HepG2 (cell line): ENCODE results near the gene ODC1. TPM values are rescaled to one million over a fixed set of nuclear protein-coding genes. Genes with fewer than 3 reads are reported as not detected.

Experiments used
- ARNTL ChIP-seq: sonication (generic); formaldehyde crosslinking; IDR thresholded peaks from 2 replicates; pipeline ENCODE4 v1.4.0; 2020; ENCODE audit warnings: mild to moderate bottlenecking, missing genetic modification reagents
- BCL3 ChIP-seq: sonication (generic); formaldehyde crosslinking; IDR thresholded peaks from 2 replicates; pipeline ENCODE4 v1.5.1; 2020; ENCODE audit warnings: mild to moderate bottlenecking, missing genetic modification reagents, moderate library complexity
- FOXJ3 ChIP-seq: sonication (generic); formaldehyde crosslinking; IDR thresholded peaks from 2 replicates; pipeline ENCODE4 v1.4.0; 2020; ENCODE audit warnings: missing genetic modification reagents, mild to moderate bottlenecking, borderline replicate concordance
- NKX3-1 ChIP-seq: sonication (generic); formaldehyde crosslinking; IDR thresholded peaks from 2 replicates; pipeline ENCODE4 v1.5.0; 2020; ENCODE audit warnings: missing genetic modification reagents
- RXRA ChIP-seq: sonication (generic); formaldehyde crosslinking; IDR thresholded peaks from 2 replicates; pipeline ENCODE4 v1.5.1; 2020; ENCODE audit warnings: missing genetic modification reagents
- SALL2 ChIP-seq: sonication (generic); formaldehyde crosslinking; IDR thresholded peaks from 2 replicates; pipeline ENCODE4 v1.8.1; 2023; ENCODE audit warnings: mild to moderate bottlenecking, missing genetic modification reagents, inconsistent platforms
- SOX13 ChIP-seq, 3 experiments: fragments of 450-650 bp in 1 of 3; sonication (generic) in 1 of 3; formaldehyde crosslinking in 1 of 3; IDR thresholded peaks in 2 of 3; conservative IDR thresholded peaks in 1 of 3; 2 replicates each; pipeline versions ENCODE4 v1.5.0 to v1.6.1; 2016 to 2020; ENCODE audit warnings: antibody characterized with exemption in 1 of 3, mild to moderate bottlenecking in 1 of 3, missing compliant biosample characterization in 1 of 3, missing genetic modification reagents in 1 of 3, moderate library complexity in 1 of 3
- SRSF1 ChIP-seq: fragments of 200-400 bp; formaldehyde crosslinking; optimal IDR thresholded peaks from 2 replicates; pipeline ENCODE3; 2017; ENCODE audit warnings: mild to moderate bottlenecking, low read depth, low read length, moderate library complexity
- TEAD2 ChIP-seq: sonication (generic); formaldehyde crosslinking; IDR thresholded peaks from 2 replicates; pipeline ENCODE4 v1.9.0; 2021; ENCODE audit warnings: missing genetic modification reagents
- TMF1 ChIP-seq: sonication (generic); formaldehyde crosslinking; IDR thresholded peaks from 2 replicates; pipeline ENCODE4 v1.8.1; 2022; ENCODE audit warnings: low read depth, missing genetic modification reagents
- XRCC5 ChIP-seq: fragments of 200-400 bp; formaldehyde crosslinking; optimal IDR thresholded peaks from 2 replicates; pipeline ENCODE3; 2017; ENCODE audit warnings: mild to moderate bottlenecking, low read length
- ZFP37 ChIP-seq: sonication (generic); formaldehyde crosslinking; IDR thresholded peaks from 2 replicates; pipeline ENCODE4 v1.4.0; 2020; ENCODE audit warnings: missing genetic modification reagents, borderline replicate concordance
- ZFY ChIP-seq: sonication (generic); formaldehyde crosslinking; IDR thresholded peaks from 2 replicates; pipeline ENCODE4 v1.4.0; 2020; ENCODE audit warnings: missing genetic modification reagents
- ZNF256 ChIP-seq: sonication (generic); formaldehyde crosslinking; conservative IDR thresholded peaks from 2 replicates; pipeline ENCODE4 v1.4.0; 2020; ENCODE audit warnings: missing genetic modification reagents
- ZNF589 ChIP-seq: sonication (generic); formaldehyde crosslinking; conservative IDR thresholded peaks from 2 replicates; pipeline ENCODE4 v1.8.0; 2022; ENCODE audit warnings: mild to moderate bottlenecking, moderate library complexity, missing genetic modification reagents
- ZNF670 ChIP-seq: sonication (generic); formaldehyde crosslinking; IDR thresholded peaks from 2 replicates; pipeline ENCODE4 v1.8.0; 2022; ENCODE audit warnings: mild to moderate bottlenecking, missing genetic modification reagents, borderline replicate concordance
- ZNF749 ChIP-seq: sonication (generic); formaldehyde crosslinking; IDR thresholded peaks from 2 replicates; pipeline ENCODE4 v1.8.0; 2022; ENCODE audit warnings: mild to moderate bottlenecking, missing genetic modification reagents, moderate library complexity, borderline replicate concordance
- polyA plus RNA-seq, 8 experiments: library from polyadenylated mRNA; depleted of rRNA in 3 of 8; stranded (reverse) in 7 of 8; unstranded in 1 of 8; fragments of >200 nt; fragmentation: Illumina TruSeq in 4 of 8; extraction: Trizol in 4 of 8; gene quantifications; 2 replicates each; pipeline versions ENCODE4 v1.2.1 to v1.2.3, GENCODE V29; 2011 to 2016; ENCODE audit warnings: low read depth in 4 of 8, missing spikeins in 1 of 8, mixed read lengths in 1 of 8; ENCODE audit not compliant: insufficient read depth in 1 of 8
- total RNA-seq, 5 experiments: library from RNA; depleted of rRNA; stranded (reverse); fragments of >200 nt; fragmentation: Illumina TruSeq; extraction: Trizol; gene quantifications; 2 replicates each; pipeline ENCODE4 v1.2.3, GENCODE V29; 2016; ENCODE audit warnings: low read depth in 1 of 5
- TF ChIP-seq, protein P1 (sequence below): sonication (generic); formaldehyde crosslinking; IDR thresholded peaks from 2 replicates; pipeline ENCODE4 v1.4.0; 2020; ENCODE audit warnings: low read depth, missing genetic modification reagents
- TF ChIP-seq, protein P2 (sequence below): sonication (generic); formaldehyde crosslinking; IDR thresholded peaks from 2 replicates; pipeline ENCODE4 v1.5.0; 2020; ENCODE audit warnings: mild to moderate bottlenecking, missing genetic modification reagents
- TF ChIP-seq, protein P3 (sequence below): sonication (generic); formaldehyde crosslinking; IDR thresholded peaks from 2 replicates; pipeline ENCODE4 v1.8.1; 2023; ENCODE audit warnings: missing genetic modification reagents, mild to moderate bottlenecking, borderline replicate concordance

Gene ODC1
- total and polyA plus RNA-seq, 2 of the 13 experiments (the other 11 are each of a cell fraction or from before 2014, with no cell fraction given), result 142 to 371 TPM

- TF ChIP-seq, protein P1, sequence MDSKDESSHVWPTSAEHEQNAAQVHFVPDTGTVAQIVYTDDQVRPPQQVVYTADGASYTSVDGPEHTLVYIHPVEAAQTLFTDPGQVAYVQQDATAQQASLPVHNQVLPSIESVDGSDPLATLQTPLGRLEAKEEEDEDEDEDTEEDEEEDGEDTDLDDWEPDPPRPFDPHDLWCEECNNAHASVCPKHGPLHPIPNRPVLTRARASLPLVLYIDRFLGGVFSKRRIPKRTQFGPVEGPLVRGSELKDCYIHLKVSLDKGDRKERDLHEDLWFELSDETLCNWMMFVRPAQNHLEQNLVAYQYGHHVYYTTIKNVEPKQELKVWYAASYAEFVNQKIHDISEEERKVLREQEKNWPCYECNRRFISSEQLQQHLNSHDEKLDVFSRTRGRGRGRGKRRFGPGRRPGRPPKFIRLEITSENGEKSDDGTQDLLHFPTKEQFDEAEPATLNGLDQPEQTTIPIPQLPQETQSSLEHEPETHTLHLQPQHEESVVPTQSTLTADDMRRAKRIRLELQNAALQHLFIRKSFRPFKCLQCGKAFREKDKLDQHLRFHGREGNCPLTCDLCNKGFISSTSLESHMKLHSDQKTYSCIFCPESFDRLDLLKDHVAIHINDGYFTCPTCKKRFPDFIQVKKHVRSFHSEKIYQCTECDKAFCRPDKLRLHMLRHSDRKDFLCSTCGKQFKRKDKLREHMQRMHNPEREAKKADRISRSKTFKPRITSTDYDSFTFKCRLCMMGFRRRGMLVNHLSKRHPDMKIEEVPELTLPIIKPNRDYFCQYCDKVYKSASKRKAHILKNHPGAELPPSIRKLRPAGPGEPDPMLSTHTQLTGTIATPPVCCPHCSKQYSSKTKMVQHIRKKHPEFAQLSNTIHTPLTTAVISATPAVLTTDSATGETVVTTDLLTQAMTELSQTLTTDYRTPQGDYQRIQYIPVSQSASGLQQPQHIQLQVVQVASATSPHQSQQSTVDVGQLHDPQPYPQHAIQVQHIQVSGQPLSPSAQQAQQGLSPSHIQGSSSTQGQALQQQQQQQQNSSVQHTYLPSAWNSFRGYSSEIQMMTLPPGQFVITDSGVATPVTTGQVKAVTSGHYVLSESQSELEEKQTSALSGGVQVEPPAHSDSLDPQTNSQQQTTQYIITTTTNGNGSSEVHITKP (CRISPR knock-in tag), result no peak
- peak; percentile 97 for TF ChIP-seq ZFY (CRISPR knock-in tag)
- TF ChIP-seq XRCC5, result peak; percentile 61
- no peak for TF ChIP-seq SRSF1
- TF ChIP-seq BCL3, result peak; percentile 99
- peak; percentile 60; the same call in 1 of the 2 replicates for TF ChIP-seq SOX13 (IDR thresholded peaks at IDR 0.05)
- TF ChIP-seq SOX13 (CRISPR knock-in tag; conservative IDR thresholded peaks at IDR 0.05 in 1 of 2, IDR thresholded peaks at IDR 0.05 in 1 of 2), result no peak; a peak in 1 of 4 replicates
- peak; percentile 91; the same call in 1 of the 2 replicates for TF ChIP-seq ARNTL (CRISPR knock-in tag)
- peak; percentile 98 for TF ChIP-seq SALL2 (CRISPR knock-in tag)
- peak; percentile 100 for TF ChIP-seq TMF1 (CRISPR knock-in tag)
- 0 out of 2 replicates have a peak, but pooled peaks have one; percentile 14 for TF ChIP-seq ZNF670 (CRISPR knock-in tag)
- TF ChIP-seq TEAD2 (CRISPR knock-in tag), result no peak
- TF ChIP-seq, protein P2, sequence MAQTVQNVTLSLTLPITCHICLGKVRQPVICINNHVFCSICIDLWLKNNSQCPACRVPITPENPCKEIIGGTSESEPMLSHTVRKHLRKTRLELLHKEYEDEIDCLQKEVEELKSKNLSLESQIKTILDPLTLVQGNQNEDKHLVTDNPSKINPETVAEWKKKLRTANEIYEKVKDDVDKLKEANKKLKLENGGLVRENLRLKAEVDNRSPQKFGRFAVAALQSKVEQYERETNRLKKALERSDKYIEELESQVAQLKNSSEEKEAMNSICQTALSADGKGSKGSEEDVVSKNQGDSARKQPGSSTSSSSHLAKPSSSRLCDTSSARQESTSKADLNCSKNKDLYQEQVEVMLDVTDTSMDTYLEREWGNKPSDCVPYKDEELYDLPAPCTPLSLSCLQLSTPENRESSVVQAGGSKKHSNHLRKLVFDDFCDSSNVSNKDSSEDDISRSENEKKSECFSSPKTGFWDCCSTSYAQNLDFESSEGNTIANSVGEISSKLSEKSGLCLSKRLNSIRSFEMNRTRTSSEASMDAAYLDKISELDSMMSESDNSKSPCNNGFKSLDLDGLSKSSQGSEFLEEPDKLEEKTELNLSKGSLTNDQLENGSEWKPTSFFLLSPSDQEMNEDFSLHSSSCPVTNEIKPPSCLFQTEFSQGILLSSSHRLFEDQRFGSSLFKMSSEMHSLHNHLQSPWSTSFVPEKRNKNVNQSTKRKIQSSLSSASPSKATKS (CRISPR knock-in tag), result peak; percentile 98; the same call in 1 of the 2 replicates
- TF ChIP-seq, protein P3, sequence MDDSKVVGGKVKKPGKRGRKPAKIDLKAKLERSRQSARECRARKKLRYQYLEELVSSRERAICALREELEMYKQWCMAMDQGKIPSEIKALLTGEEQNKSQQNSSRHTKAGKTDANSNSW, result peak; percentile 94; the same call in 1 of the 2 replicates
- TF ChIP-seq ZNF256 (CRISPR knock-in tag), result peak; percentile 43; the same call in 1 of the 2 replicates
- peak; percentile 96 for TF ChIP-seq ZNF749 (CRISPR knock-in tag)
- 0 out of 2 replicates have a peak, but pooled peaks have one; percentile 27 for TF ChIP-seq ZFP37
- TF ChIP-seq RXRA, result 0 out of 2 replicates have a peak, but pooled peaks have one; percentile 1
- no peak for TF ChIP-seq FOXJ3 (CRISPR knock-in tag)
- peak; percentile 91 for TF ChIP-seq NKX3-1 (CRISPR knock-in tag)
- peak; percentile 76; the same call in 1 of the 2 replicates for TF ChIP-seq ZNF589 (CRISPR knock-in tag)
Measured at GRCh38 chr2:10447895-10448575, at the start of gene ODC1 (continued).
